Naive thymus-derived CD4-positive, alpha-beta T cell (primary cell): ENCODE results near the gene SLFNL1. TPM values are rescaled to one million over a fixed set of nuclear protein-coding genes. Genes with fewer than 3 reads are reported as not detected.

Experiments used
- ATAC-seq: fragments of 150-1000 bp; cut with Tn5 transposase; 2 replicates; pipeline ENCODE4 v1.10.0; 2021; ENCODE audit warnings: mild to moderate bottlenecking, moderate library complexity
- CTCF ChIA-PET: fragments of 350-600 bp; sonication (Branson Sonifier 250); formaldehyde crosslinking; loops from one replicate; lab custom pipeline; 2021; ENCODE audit warnings: antibody characterized with exemption; lab: Charles Lee
- POLR2A ChIA-PET: fragments of 350-600 bp; sonication (Branson Sonifier 250); formaldehyde crosslinking; loops from one replicate; lab custom pipeline; 2021; ENCODE audit warnings: antibody characterized with exemption, inconsistent platforms; lab: Charles Lee
- DNase-seq, 9 donors: peaks; one replicate each; pipeline versions ENCODE4 v3.0.0 to v3.0.0-alpha.2; 2020 to 2022; ENCODE audit warnings: mixed read lengths in 1 of 9
- H3K27ac ChIP-seq: one replicate; pipeline ENCODE4 v1.7.0; 2013; ENCODE audit warnings: mild to moderate bottlenecking, low read depth, low read length, moderate library complexity
- H3K27me3 ChIP-seq, 2 donors: one replicate each; pipeline ENCODE4 v1.7.0; 2013; ENCODE audit warnings: low read length in 2 of 2, mild to moderate bottlenecking in 2 of 2, moderate library complexity in 2 of 2; ENCODE audit not compliant: control insufficient read depth in 2 of 2, insufficient read depth in 2 of 2
- H3K36me3 ChIP-seq, 3 experiments: 1 replicate in 2 of 3; 2 replicates in 1 of 3; pipeline ENCODE4 v1.7.0; 2013; ENCODE audit warnings: low read length in 3 of 3, mild to moderate bottlenecking in 3 of 3, moderate library complexity in 1 of 3; ENCODE audit not compliant: insufficient read depth in 3 of 3, control insufficient read depth in 2 of 3
- H3K4me1 ChIP-seq, 2 donors: one replicate each; pipeline ENCODE4 v1.7.0; 2013; ENCODE audit warnings: low read length in 2 of 2, mild to moderate bottlenecking in 2 of 2, moderate library complexity in 1 of 2; ENCODE audit not compliant: control insufficient read depth in 2 of 2, insufficient read depth in 2 of 2
- H3K4me3 ChIP-seq: 2 replicates; pipeline ENCODE4 v1.7.0; 2013; ENCODE audit warnings: mild to moderate bottlenecking, low read length
- H3K9me3 ChIP-seq, 3 experiments: 1 replicate in 2 of 3; 2 replicates in 1 of 3; pipeline ENCODE4 v1.7.0; 2013; ENCODE audit warnings: low read length in 3 of 3; ENCODE audit not compliant: control insufficient read depth in 2 of 3
- H3K27ac Mint-ChIP-seq, 9 donors: one replicate each; pipeline ENCODE4 v1.8.0; 2020 to 2022; ENCODE audit warnings: mixed read lengths in 9 of 9, mild to moderate bottlenecking in 8 of 9, moderate library complexity in 5 of 9, inconsistent platforms in 2 of 9
- H3K27me3 Mint-ChIP-seq, 5 donors: one replicate each; pipeline ENCODE4 v1.8.0; 2021 to 2022; ENCODE audit warnings: mixed read lengths in 5 of 5, mild to moderate bottlenecking in 1 of 5
- H3K36me3 Mint-ChIP-seq, 5 donors: one replicate each; pipeline ENCODE4 v1.8.0; 2020 to 2022; ENCODE audit warnings: mixed read lengths in 5 of 5, mild to moderate bottlenecking in 3 of 5, inconsistent platforms in 1 of 5
- H3K4me1 Mint-ChIP-seq, 7 donors: one replicate each; pipeline ENCODE4 v1.8.0; 2020 to 2022; ENCODE audit warnings: mixed read lengths in 7 of 7, mild to moderate bottlenecking in 3 of 7, inconsistent platforms in 1 of 7
- H3K4me3 Mint-ChIP-seq, 10 donors: one replicate each; pipeline ENCODE4 v1.8.0; 2020 to 2022; ENCODE audit warnings: mild to moderate bottlenecking in 10 of 10, mixed read lengths in 10 of 10, moderate library complexity in 6 of 10, inconsistent platforms in 2 of 10
- H3K9me3 Mint-ChIP-seq, 11 donors: one replicate each; pipeline ENCODE4 v1.8.0; 2020 to 2022; ENCODE audit warnings: mixed read lengths in 11 of 11, mild to moderate bottlenecking in 4 of 11, inconsistent platforms in 1 of 11, moderate library complexity in 1 of 11
- intact Hi-C, 2 donors: fragments of 100-400 bp; cut with micrococcal nuclease; formaldehyde crosslinking; loops; one replicate each; pipeline ENCODE4 v1.15.1; 2023
- polyA plus RNA-seq, 2 donors: library from polyadenylated mRNA; unstranded; fragments of 300-500 nt; fragmentation: Illumina TruSeq; gene quantifications; one replicate each; pipeline ENCODE4 v1.2.3, GENCODE V29; 2021
- total RNA-seq, 6 experiments: library from RNA in 5 of 6; stranded (reverse) in 5 of 6; gene quantifications; 1 replicate in 5 of 6; 2 replicates in 1 of 6; pipeline ENCODE4 v1.2.3 and lab custom pipeline; 2021 to 2026

SLFNL1 gene
- total and polyA plus RNA-seq, 7 experiments from 2014 or later, result 0.19 to 1.1 (median 0.29) TPM

DNA sequence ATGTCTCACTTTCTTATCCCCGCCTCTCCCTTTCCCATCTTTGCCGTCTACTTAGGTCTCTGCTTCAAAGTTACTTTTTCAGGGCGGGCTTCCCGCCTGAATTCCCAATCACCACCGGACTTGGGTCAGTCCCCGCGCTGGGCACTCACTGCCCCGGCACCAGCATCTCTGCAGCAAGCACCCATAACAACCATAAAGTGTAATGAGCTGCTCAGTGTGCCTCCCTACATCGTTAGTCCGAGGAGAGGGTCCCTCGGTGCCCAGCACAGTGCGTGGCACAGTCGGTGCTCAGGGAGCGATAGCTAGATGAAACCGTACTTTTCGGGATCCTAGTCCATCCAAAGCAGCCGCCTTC is 42.7 kb downstream of the SLFNL1 start:
- Histone ChIP-seq H3K27ac (peak overlapping the region; percentile 97), H3K4me3 (peak overlapping the region; percentile 62), H3K27me3 (no peaks in the 10 kb centered on the region), H3K36me3 (peaks cover 0 to 4% (median 0%) of the 10 kb centered on the region in 3 experiments), H3K9me3 (no peaks in the 10 kb centered on the region), H3K4me1 (peaks cover 10 to 11% of the 10 kb centered on the region in 2 donors)
- peaks cover 17 to 38% (median 26%) of the 10 kb centered on the region in 7 donors for H3K4me1 Mint-ChIP-seq
- peak in 3 of 9 donors; percentile 3 to 12 (median 8) for DNase-seq
- H3K27ac Mint-ChIP-seq, result peak overlapping the region in 8 of 9 donors; percentile 26 to 94 (median 83)
- H3K36me3 Mint-ChIP-seq, result peaks cover 0 to 14% (median 2%) of the 10 kb centered on the region in 5 donors
- peak overlapping the region; percentile 66 to 91 (median 85) for H3K4me3 Mint-ChIP-seq
- intact Hi-C loops, result loop anchor here (1.0 to 5.0 kb wide), 9 partner anchors 24 to 1478 kb away; partner anchors contain the start of genes CITED4 (in 2 of the 2), NFYC (in 2 of the 2), CAP1 (in 1 of the 2) and PPCS (in 1 of the 2)
- no peaks in the 10 kb centered on the region for H3K9me3 Mint-ChIP-seq
- CTCF ChIA-PET, result no interaction called here
- H3K27me3 Mint-ChIP-seq, result no peaks in the 10 kb centered on the region
- POLR2A ChIA-PET, result interaction anchor here (0.6 to 3.1 kb wide), 4 partner anchors 25 to 201 kb away, joined by 3 to 26 read pairs (median 8); partner anchors contain the start of gene CITED4
- no peak for ATAC-seq

DNA sequence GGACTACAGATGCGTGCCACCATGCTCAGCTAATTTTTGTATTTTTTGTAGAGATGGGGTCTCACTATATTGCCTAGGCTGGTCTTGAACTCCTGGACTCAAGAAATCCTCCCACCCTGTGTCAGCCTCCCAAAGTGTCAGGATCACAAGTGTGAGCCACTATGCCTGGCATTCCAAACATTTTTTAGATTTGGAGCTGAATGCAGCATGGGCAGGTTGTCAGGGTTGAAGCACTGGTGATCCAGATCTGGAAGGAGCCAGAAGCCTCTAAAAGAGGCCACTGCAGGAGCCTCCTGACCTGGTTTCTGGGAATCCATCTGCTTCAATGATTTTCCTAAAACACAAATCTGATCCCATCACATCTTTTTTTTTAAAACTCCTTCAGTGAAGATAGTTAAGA is 43.8 kb downstream of the SLFNL1 start:
- Mint-ChIP-seq H3K36me3 (peaks cover 0 to 10% (median 0%) of the 10 kb centered on the region in 5 donors), H3K27me3 (no peaks in the 10 kb centered on the region), H3K27ac (peak overlapping the region in 1 of 9 donors; percentile 27), H3K4me3 (peak overlapping the region in 2 of 10 donors; percentile 10 to 43), H3K9me3 (no peaks in the 10 kb centered on the region), H3K4me1 (peaks cover 17 to 31% (median 23%) of the 10 kb centered on the region in 7 donors)
- ATAC-seq (no peak), DNase-seq (no peak)
- Histone ChIP-seq H3K4me3 (no peak overlapping the region), H3K4me1 (peaks cover 10 to 11% of the 10 kb centered on the region in 2 donors), H3K27me3 (no peaks in the 10 kb centered on the region), H3K27ac (no peak overlapping the region), H3K9me3 (no peaks in the 10 kb centered on the region), H3K36me3 (no peaks in the 10 kb centered on the region)
- POLR2A ChIA-PET, result interaction anchor here (0.6 kb wide), 1 partner anchor 559 kb away, joined by 3 read pairs; no protein-coding TSS in a partner anchor
- intact Hi-C loops, result loop anchor here (2.0 to 5.0 kb wide), 5 partner anchors 170 to 1479 kb away; partner anchors contain the start of genes CAP1 (in 1 of the 2), PPCS (in 1 of the 2) and ZMYND12 (in 1 of the 2)
- CTCF ChIA-PET, result no interaction called here

DNA sequence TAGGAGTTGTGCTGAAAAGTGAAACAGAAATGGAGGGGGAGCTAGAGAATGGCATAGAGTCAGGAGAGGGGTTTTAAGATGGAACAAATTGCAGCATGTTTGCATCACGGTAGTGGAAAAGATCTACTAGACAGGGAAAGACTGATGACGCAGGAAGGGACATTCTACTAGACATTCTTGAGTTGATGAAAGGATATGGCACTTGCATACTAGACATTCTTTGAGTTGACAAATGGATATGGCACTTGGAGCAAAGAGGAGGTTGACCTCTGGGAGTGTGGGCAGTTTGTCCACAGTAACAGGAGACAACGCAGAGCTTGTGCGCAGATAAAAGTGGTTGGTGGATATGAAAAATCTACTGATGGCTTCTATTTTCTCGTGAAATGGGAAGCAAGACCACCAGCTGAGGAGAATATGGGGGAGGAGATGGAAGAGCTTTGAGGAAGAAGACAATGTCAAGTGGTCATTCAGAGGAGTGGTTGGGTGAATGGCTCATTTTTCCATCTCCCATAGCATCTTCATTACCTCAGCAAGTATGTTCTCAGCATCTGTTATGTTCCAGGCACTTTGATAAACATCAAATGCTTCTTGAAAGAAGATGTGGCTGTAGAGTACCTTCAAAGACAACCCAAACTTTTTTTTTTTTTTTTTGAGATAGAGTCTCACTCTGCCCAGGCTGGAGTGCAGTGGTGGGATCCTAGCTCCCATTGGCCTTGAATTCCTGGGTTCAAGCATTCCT is 44.4 kb downstream of the SLFNL1 start:
- POLR2A ChIA-PET, result no interaction called here
- H3K27me3 Mint-ChIP-seq, result no peaks in the 10 kb centered on the region
- H3K27ac ChIP-seq, result no peak overlapping the region
- H3K4me3 ChIP-seq, result no peak overlapping the region
- no peaks in the 10 kb centered on the region for H3K9me3 Mint-ChIP-seq
- ATAC-seq (no peak), DNase-seq (no peak)
- no peaks in the 10 kb centered on the region for H3K27me3 ChIP-seq
- intact Hi-C loops, result loop anchor here (5.0 kb wide), 3 partner anchors 170 to 935 kb away; partner anchors contain the start of gene CAP1 (in 1 of the 2)
- no peaks in the 10 kb centered on the region for H3K36me3 ChIP-seq
- peaks cover 10 to 11% of the 10 kb centered on the region in 2 donors for H3K4me1 ChIP-seq
- H3K27ac Mint-ChIP-seq, result peak overlapping the region in 3 of 9 donors; percentile 5 to 79 (median 23)
- CTCF ChIA-PET, result no interaction called here
- H3K9me3 ChIP-seq, result no peaks in the 10 kb centered on the region
- H3K36me3 Mint-ChIP-seq, result peaks cover 0 to 10% (median 0%) of the 10 kb centered on the region in 5 donors
- peak overlapping the region in 4 of 10 donors; percentile 0 to 48 (median 9) for H3K4me3 Mint-ChIP-seq
- peaks cover 16 to 25% (median 19%) of the 10 kb centered on the region in 7 donors for H3K4me1 Mint-ChIP-seq

- DNase-seq, result no peak
- H3K36me3 Mint-ChIP-seq, result peaks cover 0 to 3% (median 0%) of the 10 kb centered on the region in 5 donors
- no peak for ATAC-seq
- POLR2A ChIA-PET, result no interaction called here
- H3K27ac Mint-ChIP-seq, result no peak overlapping the region
- H3K27me3 ChIP-seq, result no peaks in the 10 kb centered on the region
- H3K4me3 Mint-ChIP-seq, result no peak overlapping the region
- H3K4me1 Mint-ChIP-seq, result peaks cover 0 to 11% (median 3%) of the 10 kb centered on the region in 7 donors
- no peaks in the 10 kb centered on the region for H3K4me1 ChIP-seq
- no peaks in the 10 kb centered on the region for H3K36me3 ChIP-seq
- H3K9me3 ChIP-seq, result no peaks in the 10 kb centered on the region
- no peak overlapping the region for H3K27ac ChIP-seq
- no peaks in the 10 kb centered on the region for H3K9me3 Mint-ChIP-seq
- CTCF ChIA-PET, result no interaction called here
- intact Hi-C loops, result loop anchor here (5.0 kb wide), 3 partner anchors 168 to 933 kb away; partner anchors contain the start of gene CAP1 (in 1 of the 2)
- no peaks in the 10 kb centered on the region for H3K27me3 Mint-ChIP-seq
- H3K4me3 ChIP-seq, result no peak overlapping the region
Measured at GRCh38 chr1:40974945-40975344, 46.6 kb downstream of the SLFNL1 start.

DNA sequence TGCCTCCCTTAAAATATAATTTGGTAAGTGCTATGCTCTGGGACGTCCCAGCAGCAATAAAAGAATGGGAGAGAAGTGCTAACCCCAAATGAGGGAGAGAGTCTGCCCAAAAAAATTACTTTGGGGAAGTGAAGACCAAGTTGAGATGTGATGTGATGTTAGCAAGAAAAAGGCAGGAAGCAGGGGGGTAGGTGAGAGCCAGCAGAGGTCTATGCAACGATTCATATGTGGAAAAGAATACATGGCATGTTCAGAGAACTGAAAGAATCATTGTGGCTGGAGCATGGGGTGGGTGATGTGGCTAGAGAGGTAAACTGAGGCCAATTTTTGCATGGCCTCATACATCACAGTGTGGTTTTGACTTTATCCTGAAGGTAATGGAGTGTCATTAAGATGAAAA is 47.6 kb downstream of the SLFNL1 start:
- ChIA-PET POLR2A (no interaction called here), CTCF (no interaction called here)
- no peak overlapping the region for H3K27ac ChIP-seq
- H3K27ac Mint-ChIP-seq, result no peak overlapping the region
- peaks cover 0 to 11% (median 3%) of the 10 kb centered on the region in 7 donors for H3K4me1 Mint-ChIP-seq
- no peak overlapping the region for H3K4me3 ChIP-seq
- H3K27me3 Mint-ChIP-seq, result peaks cover 0 to 2% (median 0%) of the 10 kb centered on the region in 5 donors
- H3K36me3 Mint-ChIP-seq, result peaks cover 0 to 3% (median 0%) of the 10 kb centered on the region in 5 donors
- H3K4me3 Mint-ChIP-seq, result no peak overlapping the region
- H3K27me3 ChIP-seq, result no peaks in the 10 kb centered on the region
- no peak for ATAC-seq
- no peaks in the 10 kb centered on the region for H3K9me3 ChIP-seq
- intact Hi-C loops, result no loop called here
- H3K4me1 ChIP-seq, result no peaks in the 10 kb centered on the region
- no peaks in the 10 kb centered on the region for H3K9me3 Mint-ChIP-seq
- H3K36me3 ChIP-seq, result no peaks in the 10 kb centered on the region
- no peak for DNase-seq

DNA sequence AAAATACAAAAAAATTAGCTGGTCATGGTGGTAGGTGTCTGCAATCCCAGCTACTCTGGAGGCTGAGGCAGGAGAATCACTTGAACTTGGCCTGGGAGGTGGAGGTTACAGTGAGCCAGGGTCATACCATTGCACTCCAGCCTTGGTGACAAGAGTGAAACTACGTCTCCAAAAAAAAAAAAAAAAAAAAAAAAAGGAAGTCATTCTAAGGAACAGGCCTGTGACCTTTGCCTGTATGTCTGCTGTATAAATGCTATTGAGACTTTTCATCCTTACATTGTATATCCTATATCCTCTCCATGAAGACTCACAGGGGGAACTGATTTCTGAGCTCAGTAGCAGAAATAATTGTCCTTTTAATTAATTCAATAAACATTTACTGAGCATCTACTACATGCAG is 49.6 kb downstream of the SLFNL1 start:
- Mint-ChIP-seq H3K4me3 (no peak overlapping the region), H3K27ac (peak overlapping the region in 1 of 9 donors; percentile 43), H3K4me1 (peaks cover 0 to 9% (median 0%) of the 10 kb centered on the region in 7 donors), H3K9me3 (no peaks in the 10 kb centered on the region), H3K27me3 (peaks cover 0 to 2% (median 0%) of the 10 kb centered on the region in 5 donors), H3K36me3 (peaks cover 0 to 1% (median 0%) of the 10 kb centered on the region in 5 donors)
- Histone ChIP-seq H3K27me3 (no peaks in the 10 kb centered on the region), H3K4me1 (no peaks in the 10 kb centered on the region), H3K36me3 (no peaks in the 10 kb centered on the region), H3K9me3 (no peaks in the 10 kb centered on the region), H3K4me3 (no peak overlapping the region), H3K27ac (no peak overlapping the region)
- ATAC-seq (peak; percentile 49), DNase-seq (no peak)
- ChIA-PET POLR2A (no interaction called here), CTCF (interaction anchor here (1.3 kb wide), 1 partner anchor 19 kb away, joined by 4 read pairs; no protein-coding TSS in a partner anchor)
- intact Hi-C loops, result no loop called here
